Activated CD8-positive, alpha-beta memory T cell treated with anti-CD3 and anti-CD28 coated beads, Interleukin-2, amount 50 U/mL, for 1 hour (primary cell): ENCODE measurements around the gene STK33.

Source experiments
- DNase-seq: peaks from one replicate; pipeline ENCODE4 v3.0.0-alpha.2; 2020; ENCODE audit errors: extremely low read depth

The STK33 gene

DNA sequence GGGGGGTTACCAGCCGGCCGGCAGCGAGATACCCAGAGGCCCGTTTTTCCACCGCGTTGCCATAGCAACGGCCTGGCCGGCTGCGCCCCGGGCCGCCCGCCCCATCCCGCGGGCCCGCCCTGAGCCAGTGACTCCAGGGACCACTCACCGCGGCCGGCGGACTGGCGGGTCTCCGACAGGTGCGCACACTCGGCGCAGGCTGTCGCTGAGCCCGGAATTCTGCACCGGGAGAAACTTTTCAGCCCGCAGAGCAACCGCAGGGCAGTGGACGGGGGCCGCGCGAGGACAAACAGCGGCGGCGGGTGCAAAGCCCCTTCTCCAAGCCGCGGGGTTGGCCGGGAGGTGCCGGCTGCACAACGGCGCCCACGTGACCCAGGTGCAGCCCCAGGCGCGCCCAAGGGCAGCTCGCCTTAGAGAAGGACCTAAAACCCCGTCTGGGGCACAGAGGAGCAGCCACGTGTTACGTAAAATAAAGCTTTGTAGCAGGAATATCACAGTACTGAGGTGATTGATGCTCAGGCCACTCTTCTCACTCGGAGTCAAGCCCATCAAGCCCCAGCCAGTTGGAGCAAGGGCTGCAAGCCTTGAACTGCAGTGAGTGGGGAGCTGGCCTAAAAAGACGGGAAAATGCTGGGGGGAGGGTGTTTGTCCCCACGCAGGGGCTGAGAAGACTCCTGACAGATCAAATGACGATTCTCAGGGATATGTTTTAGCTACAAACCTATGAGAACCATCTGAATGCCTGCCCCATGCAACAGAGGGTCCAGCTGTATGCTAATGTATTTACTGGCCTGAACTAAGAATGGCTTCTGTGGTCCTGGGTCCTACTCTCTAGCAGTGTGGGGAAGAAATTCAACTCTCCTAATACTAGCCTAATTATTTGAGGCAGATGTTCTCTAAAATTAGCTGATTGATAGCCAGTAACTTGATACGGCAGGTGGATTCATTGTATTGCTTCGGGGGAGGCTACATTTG is at the start of gene STK33:
Gene STK33, minus strand, starts transcription at position 294 of the 975 bp plus-strand sequence. CDS start 119,323 bp downstream, outside the sequence.
- DNase-seq: no peak

DNA sequence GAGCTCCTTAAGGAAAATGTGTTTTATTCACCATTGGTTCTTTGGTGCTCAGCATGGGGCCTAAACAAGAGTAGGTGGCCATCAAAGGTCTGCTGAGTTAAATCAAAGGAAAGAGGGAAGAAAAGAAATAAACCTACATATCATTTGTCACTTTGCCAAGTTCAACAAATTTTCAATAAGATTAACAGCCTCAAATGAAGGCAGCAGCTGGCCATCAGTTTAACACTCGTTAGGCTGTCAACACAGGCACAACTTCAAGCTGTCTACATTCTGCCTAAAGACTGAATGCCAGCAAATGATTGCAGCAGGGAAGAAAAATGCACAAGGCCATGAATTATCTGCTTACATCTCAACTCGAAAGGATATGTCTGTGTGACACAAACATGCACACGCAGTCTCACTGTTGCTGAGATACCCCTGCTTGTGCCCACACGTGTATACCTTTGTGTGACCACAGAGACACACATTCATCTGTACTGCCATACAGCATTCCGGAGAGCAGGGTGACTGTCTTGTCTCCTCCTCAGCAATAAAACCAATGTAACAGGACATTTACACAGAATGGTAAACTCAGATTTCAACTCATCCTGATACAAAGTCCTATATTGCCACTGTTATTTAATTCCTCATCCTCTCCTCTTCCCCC is 48.3 kb upstream of the STK33 start:
- no peak for DNase-seq

DNA sequence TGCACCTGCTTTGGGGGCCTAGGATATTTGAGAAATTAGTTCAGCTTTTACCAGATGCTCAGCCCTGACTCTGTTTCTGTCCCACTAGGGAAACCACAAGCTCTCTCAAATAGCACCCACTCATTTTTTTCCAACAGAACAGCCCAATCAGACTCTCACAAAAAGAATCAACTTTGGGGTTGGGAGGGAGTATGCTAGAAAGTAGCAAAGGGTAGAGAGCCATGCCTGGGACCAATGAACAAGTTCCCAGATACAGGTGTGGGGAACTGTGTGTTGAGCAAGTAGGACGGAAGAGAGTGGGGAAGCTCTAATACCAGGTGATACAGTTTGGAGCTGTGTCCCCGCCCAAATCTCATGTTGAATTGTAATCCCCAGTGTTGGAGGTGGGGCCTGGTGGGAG is 47.3 kb upstream of the STK33 start:
- DNase-seq: no peak

DNA sequence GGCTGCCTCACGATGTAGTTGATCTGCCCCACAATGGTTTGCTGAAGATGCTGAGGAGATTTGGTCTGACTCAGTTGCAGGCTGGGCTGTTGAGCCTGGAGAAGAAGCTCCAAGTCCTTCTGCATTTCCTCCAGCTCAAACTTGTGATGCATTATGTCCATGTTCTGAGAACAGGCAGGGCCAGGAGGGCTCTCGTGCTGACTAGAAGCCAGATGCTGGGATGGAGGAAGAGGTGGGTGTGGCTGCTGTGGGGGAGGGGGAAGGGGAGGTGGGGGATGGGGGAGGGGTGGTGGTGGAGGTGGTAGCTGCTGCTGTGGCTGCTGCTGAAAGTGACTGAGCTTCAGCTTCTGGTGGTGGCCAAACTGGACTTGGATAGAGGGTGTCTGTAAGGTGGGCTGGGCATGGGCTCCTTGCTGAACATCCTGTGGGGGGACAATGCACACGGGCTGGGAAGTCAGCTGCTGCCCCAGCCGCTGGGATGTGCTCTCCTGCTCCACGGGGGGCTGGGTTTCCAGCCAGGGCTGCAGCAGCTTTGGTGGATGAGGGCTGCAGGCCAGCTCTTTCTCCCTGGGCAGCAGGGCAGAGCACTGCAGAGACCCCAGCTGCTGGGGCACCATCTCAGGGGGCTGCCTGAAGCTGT is 46.4 kb upstream of the STK33 start:
- DNase-seq: no peak

DNA sequence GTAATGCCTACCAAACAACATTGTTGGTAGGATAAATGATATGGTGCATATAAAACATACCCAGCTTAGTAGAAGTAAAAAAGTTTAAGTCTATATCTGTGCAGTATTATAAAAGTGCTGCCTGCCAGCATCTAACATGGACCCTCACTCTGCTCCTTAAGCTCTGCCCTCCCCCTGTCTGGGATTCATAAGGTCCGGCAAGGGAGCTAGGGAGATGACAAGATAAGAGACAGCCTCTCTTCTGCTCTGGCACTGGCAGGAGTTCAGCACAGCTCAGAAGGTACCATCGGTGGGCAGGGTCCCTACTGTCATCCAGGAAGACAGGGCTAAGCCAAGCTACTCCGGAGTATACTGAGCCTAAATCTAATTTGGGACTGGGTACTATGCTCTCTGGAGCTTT is 45.6 kb upstream of the STK33 start:
- DNase-seq: no peak

DNA sequence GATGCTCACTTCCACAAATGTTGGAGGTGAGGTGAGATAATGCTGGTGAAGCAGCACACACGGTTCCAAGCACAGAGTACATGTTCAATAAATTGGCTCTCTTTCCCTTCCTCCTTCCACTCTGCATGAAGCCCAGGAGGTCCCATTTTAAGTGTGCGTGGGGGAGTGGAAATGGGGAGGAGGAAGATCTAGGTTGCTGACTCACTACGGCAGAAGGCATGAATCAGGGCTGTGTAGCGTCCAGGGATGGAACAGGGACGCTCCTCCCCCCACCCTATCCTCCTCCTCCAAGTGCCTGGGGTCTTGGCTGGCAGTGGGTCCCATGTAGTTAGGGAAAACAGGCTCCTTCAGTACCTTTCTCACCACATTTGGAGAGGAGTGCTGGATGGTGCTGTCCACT is 44.3 kb upstream of the STK33 start:
- no peak for DNase-seq

DNA sequence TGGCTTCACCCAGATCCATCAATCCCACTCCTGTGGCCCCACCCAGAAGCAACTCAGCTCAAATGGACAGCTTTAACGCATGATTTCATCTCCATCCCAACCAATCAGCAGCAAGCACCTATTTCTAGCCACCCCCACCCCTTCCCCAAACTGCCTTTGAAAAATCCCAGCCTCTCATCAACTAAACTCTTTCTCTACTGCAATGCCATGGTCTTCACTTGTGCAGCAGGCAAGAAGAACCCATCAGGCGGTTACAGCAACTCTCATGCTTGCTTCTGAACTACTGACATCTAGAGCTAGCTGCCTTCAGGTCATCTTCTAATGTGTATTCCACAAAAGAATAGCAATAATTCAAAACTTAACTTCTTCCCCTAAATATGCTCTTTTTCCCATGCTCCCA is 42.1 kb upstream of the STK33 start:
- no peak for DNase-seq

DNA sequence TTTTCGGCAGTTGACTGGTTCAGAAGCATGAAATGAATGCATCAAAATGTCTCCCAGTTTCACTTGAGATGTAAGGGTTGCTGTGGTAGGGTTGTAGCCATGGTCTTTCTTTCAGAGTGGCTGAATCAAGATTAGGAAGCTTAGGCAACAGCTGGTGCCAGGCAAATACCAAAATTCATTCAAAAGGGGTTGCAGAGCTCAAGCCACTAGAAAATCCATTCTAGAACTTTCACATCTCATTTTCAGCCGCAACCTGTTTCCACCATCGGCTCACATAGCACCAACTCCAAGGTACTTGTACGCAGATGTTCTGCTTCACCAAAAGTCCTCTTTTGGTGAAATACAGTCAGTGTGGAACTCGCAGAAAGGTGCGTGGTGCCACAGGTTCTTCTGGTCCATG is 40.5 kb upstream of the STK33 start:
- DNase-seq: no peak

DNA sequence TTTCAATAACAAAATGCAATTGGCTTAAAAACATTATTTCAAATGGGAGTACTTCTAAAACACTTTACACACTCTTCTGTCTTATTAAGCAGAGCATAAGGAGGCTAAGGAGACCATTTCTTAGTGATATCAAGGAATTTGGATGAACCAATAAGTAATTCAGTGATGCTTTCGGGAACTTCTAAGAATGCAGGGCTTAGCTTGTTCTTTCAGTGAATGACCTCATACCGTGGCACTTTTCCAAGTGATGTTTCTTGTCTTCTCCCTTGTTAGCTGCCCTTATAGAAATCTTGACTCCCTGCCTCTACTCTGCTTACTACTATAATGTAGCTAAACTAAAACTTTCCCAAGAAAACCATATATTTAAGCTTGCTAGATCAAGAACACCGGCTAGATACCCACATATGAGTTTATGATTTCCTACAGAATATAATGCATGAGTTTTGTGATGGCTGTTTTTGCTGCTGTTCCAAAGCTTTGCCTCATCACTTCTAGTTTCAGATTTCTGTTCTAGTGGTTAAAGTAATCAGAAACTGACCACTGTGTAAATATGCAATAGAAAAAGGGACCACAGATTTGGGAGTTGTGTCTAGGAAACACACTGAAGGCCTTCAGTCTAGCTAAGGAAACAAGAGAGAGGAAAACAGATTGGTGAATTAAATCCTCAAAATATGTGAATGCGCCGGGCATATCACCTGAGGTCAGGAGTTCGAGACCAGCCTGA is 37.5 kb upstream of the STK33 start:
- no peak for DNase-seq

DNA sequence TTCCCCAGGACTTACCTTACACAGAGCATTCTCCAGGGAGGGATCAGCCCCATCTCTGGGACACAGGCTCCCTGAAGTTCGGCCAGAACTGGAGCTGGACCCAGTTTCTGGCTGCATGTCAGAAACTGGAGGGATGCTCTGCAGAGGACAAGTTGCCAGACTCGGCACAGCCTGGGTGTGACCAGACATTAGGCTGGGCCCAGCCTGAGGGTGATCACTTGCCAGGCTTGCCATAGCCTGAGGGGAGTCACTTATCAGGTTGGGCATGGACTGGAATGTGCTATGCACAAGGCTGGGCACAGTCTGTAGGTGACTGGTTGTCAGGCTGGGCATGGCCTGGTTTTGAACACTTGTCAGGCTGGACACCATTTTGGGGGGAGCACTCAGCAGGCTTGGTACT is 30.7 kb upstream of the STK33 start:
- no peak for DNase-seq

DNA sequence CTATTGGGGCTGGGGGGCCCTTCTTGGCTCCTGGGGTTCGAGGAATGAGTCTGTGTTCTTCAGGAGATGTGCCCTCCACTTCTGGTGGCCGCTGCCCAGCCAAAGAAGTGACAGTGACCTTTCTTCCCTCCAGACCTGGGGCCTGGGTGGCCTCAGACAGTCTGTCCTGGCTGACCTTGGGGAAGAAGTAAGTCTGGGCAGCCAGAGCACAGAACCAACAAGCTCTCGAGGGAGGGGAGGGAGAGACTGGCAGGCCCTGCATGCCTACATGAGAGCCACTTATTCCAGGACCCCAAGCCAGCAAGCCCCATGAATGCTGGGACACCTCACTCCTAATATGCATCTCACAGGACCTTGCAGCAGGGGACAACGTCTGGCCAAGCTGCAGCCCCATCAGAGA is 27.1 kb upstream of the STK33 start:
- no peak for DNase-seq

DNA sequence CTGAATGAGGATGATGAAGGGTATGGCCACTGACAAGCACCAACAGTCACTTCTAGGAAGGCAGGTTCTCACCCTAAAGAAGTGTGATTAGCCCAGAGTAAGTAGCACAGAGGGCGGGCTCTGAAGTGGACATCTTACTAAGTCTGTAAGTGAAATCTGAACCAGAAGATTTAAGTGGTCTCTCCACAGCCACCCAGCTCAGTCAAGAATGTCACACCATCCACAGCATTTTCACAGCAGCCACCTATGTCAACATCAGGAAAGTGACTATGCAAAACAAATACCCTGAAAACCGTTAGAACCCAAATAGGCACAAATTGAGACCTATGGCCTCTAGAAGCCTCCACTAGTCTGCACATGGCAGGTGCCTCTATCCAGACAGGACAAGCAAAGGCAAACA is 23.0 kb upstream of the STK33 start:
- no peak for DNase-seq

DNA sequence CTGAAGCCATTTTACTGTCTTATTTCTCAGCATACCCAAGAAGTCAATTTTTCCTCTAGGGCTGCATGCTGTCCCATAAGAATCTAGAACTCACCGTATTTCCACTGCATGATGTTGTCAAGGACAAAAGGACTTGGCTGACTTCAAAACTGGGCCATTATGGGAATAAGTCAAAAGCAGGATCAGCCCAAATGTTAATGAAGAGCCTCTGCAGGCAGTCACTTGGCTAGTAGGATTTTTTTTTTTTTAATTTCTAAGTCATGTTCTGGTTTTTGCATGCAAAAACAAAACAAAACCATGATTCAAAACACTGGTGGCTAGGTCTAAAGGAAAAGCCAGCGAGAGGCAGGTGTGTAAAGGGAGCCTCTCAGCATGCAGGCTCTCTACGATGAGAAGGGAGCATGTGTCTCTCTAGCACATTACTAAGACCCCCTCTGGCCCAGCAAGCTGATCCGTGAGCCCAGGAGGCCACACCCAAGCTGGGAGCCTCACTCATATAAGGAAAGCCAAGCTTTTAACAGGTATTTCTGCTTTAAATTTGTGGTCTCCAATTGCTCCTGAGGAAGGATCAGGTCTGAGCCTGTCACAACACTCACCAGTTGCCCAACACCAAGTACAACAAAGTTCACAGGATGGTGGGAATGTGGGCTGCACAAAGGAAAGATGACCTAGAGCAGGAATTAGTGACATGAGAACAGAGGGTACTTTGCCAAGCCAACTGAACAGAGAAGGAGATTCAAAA is 21.4 kb upstream of the STK33 start:
- no peak for DNase-seq

DNA sequence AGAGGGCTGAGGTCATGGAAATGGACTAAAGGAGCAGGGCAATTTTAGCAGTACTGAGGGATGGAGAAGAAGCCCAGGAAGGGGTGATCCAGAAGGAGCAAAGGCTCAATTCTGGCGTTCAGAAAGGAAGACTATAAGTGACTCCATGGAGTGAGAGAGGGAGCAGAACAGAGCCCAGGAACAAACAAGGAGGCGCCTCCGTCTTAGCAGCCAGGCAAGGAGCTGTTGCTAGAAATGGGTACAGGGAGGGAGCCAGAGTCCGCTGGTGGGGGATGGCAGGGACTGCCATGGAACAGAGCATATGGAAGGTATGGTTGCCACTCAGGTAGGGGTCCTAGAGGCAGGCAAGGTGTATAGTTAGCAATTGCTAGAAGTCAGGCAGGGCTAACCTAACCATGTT is 20.5 kb upstream of the STK33 start:
- DNase-seq: no peak

DNA sequence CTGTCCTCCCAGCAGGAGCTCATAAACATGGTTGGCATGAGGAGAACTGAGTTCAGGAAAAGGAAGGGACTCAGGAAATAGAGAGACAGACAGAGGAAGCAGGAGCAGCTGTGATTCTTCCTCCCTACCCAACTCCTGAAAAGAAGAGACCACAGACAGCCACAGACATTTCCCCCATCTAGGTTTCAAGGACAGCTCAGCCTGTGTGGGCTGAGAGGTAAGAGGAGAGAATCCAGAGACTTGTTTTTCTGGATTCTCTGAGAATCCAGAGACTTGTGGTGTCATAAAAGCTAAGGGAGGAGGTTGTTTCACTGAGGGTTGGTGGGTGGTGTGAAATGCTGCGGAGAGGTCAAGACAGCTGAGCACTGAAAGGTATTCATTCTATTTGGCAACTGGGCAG is 19.0 kb upstream of the STK33 start:
- DNase-seq: no peak

DNA sequence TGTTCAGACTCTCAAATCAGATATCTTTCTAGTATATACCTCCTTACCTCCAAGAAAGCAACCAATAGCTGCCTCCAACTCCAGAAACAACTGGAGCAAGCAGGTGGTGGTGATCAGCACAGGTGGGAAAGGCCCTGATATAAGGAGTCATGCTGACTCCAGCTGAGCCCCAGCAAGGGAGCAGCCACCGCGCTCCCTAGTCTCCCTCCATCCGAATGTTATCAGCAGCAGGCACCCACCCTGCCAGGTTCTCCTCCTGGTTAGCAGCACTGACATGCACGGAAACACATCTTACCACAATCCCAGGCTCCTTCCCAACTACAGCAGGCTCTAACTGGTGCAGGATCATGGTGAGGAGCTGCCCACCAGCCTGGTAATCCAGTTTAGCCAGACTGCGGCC is 18.5 kb upstream of the STK33 start:
- DNase-seq: no peak

DNA sequence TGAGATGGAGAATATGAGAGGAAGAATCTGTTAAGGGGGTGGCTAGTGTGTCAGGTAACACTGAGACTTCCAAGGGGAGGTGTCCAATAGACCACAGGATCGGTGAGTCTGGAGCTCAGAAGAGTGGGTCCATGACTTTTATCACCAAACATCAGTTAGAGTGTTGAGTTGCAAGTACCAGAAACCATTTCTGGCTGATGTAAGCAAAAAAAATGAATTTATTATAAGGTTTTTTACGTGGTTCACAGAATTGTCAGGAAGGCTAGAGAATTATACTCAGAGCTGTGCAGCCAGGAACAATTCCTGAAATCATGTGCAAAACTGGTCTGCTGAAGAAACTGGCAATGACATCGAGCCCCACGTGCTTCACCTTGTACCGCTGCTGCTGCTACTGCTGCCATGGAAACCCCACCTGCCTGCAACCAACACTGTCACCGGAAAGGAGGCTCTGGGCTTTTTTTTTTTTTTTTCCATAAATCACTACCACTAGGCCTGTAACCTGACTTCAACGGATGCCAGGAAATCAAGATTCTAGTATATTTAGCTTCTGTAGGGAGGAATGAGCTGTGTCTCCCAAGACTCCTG is 16.6 kb upstream of the STK33 start:
- DNase-seq: no peak

DNA sequence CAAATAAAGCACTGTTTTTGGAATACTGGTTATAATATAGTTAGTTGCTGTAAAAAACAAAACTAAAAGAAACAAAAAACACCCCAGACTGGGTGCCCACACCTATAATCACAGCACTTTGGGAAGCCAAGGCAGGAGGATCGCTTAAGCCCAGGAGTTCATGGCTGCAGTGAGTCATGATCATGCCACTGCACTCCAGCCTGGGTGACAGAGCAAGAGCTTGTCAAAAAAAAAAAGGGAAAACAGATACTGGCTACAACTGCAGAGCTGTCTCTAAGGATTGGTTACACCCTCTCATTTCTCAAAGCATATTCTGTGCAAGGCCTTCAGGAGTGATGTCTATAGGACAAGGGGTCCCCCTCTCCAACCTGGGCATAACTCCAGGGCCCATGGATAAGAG is 14.6 kb upstream of the STK33 start:
- DNase-seq: no peak

DNA sequence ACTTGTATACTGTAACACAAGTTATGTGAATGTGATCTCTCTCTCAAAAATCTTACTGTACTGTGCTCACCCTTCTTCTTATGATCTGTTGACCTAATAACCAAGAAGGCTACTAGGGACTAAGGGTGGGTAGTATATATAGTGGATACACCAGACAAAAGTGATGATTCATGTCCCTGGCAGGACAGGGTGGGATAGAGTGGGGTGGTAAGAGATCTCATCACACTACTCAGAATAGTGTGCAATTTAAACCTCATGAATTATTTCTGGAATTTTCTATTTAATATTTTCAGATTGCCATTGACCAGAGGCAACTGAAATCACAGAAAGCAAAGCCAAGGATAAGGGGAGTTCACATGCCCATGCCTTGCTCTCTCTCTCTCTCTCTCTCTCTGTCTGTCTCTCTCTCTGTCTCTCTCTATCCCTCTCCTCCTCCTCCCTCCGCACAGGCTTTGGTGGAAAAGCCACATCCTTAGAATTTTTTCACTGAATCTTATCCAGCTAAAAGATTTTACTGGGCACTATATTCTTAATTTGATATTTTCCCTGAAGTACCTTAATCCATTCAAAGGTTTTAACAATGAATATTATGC is 12.0 kb upstream of the STK33 start:
- DNase-seq: no peak

DNA sequence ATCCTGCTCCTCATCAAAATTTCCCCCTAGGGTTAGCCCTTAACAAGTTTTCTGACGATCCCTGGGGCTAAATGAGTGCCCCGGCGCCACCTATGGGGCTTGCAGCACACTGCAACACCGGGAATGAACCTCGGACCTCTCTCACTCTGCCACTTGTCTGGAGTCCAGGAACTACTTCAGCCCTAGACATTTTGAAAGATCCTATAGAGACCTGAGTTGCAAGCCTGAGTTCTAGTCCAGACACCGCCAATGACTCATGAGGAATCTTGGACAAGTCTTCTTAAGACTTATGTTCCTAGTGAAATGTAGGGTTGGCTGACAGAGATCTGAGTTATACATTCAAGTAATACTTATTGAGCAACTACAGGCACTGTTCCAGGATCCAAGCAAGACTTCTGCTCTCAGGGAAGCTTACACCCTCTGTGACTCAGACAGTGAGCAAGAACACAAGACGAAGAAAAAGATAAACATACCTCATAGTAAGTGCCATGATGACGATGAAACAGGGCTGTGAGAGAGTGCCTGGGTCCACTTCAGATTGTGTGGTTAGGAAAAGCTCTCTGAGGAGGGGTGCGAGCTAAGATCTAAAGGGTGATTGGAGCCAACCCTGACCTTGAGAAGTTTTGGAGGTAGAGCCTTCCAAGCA is 10.2 kb upstream of the STK33 start:
- no peak for DNase-seq
